ENCODE data around the gene ACACA.

The ACACA gene

DNA sequence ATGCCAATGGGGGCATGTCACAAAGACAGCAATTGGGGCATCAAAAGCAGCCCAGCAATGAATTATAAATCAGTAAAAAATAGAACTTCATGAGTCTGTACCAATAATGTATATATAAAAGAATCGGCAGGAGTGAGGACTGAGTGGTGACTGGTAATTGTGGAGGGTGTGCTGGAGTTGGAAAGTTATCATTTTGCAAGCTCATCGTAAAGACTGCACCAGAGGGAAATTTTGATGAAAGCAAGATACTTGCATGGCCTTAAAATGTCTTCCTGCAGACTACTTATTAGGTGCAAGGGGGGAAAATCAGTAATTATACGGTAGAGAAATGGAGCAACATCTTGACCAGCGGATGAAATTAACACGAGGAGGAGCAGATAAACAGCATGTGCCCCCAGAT is 319.0 kb downstream of the ACACA start:
- TF ChIP-seq, protein P1, sequence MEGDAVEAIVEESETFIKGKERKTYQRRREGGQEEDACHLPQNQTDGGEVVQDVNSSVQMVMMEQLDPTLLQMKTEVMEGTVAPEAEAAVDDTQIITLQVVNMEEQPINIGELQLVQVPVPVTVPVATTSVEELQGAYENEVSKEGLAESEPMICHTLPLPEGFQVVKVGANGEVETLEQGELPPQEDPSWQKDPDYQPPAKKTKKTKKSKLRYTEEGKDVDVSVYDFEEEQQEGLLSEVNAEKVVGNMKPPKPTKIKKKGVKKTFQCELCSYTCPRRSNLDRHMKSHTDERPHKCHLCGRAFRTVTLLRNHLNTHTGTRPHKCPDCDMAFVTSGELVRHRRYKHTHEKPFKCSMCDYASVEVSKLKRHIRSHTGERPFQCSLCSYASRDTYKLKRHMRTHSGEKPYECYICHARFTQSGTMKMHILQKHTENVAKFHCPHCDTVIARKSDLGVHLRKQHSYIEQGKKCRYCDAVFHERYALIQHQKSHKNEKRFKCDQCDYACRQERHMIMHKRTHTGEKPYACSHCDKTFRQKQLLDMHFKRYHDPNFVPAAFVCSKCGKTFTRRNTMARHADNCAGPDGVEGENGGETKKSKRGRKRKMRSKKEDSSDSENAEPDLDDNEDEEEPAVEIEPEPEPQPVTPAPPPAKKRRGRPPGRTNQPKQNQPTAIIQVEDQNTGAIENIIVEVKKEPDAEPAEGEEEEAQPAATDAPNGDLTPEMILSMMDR (IDR thresholded peaks at IDR 0.05; ENCODE audit: low read depth, low read length) = no peak
- in situ Hi-C loops (cut with HindIII; ENCODE audit: low sequenced_read_pairs) = no loop called here
- DNase-seq (ENCODE audit: low read depth, low spot score) = no peak
- H3K4me3 ChIP-seq (ENCODE audit: low read depth, low read length) = no peak overlapping the region

DNA sequence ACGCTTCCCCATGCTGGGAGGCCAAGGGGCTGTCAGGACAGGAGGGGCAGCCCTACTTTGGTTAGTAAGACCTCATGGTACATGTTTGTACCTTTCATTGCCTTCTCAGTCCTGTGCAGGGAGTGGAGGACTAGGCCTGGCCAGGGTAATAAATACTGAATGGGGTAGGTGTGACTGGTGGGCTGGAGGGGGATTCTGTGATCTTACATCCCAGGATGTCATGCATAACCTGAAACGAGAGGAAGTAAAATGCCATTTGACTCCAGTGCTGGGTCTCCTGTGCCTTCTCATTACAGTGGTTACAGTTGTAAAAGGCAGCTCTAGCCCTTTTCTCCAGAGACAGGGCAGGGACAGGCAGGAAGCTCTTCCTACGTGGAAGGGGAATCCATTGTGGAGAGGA is 319.7 kb downstream of the ACACA start:
- no peak for DNase-seq (ENCODE audit: low read depth, low spot score)
- in situ Hi-C loops (cut with HindIII; ENCODE audit: low sequenced_read_pairs) = no loop called here
- TF ChIP-seq, protein P1 (IDR thresholded peaks at IDR 0.05; ENCODE audit: low read depth, low read length) = no peak
- no peak overlapping the region for H3K4me3 ChIP-seq (ENCODE audit: low read depth, low read length)

DNA sequence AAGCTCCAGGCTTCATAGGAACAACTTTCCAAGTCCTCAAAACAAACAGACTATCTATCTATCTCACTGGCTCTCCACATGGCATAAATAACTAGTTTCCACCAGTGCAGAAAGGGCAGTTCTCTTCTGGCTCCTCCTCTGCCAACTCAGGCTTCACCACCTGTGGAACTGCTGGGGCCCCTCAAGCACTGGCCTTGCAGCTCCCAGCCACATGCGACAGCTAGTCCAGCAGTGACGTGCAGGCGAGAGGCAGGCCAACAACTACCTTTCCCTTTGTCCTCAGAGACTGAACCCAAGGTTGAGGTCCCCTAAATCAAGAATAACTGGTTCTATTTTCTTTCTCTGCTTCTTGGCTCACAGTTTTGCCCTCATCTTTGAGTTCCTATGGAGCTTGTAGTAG is 320.3 kb downstream of the ACACA start:
- DNase-seq (ENCODE audit: low read depth, low spot score) = no peak
- TF ChIP-seq, protein P1 (IDR thresholded peaks at IDR 0.05; ENCODE audit: low read depth, low read length) = no peak
- no peak overlapping the region for H3K4me3 ChIP-seq (ENCODE audit: low read depth, low read length)
- in situ Hi-C loops (cut with HindIII; ENCODE audit: low sequenced_read_pairs) = no loop called here

DNA sequence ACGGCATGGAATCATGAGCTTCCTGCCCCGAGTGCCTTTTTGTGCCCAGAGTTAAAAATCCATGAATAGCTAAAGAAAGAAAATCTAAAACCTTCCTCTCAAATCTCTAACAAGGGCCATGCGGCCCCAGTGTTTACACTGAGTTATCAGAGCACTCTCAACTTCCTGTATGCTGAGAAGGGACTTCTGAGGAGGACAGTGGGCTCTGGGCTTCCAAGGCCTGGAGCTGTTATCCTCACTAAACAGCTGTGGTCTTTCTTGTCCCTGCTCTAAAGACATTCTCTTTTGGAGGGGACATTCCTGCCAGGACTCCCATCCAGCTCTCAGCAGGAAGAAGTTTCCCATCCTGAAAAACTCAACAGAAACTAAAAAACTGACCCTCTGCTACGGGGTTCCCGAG is 322.3 kb downstream of the ACACA start:
- TF ChIP-seq, protein P1 (IDR thresholded peaks at IDR 0.05; ENCODE audit: low read depth, low read length) = no peak
- no peak for DNase-seq (ENCODE audit: low read depth, low spot score)
- in situ Hi-C loops (cut with HindIII; ENCODE audit: low sequenced_read_pairs) = no loop called here
- H3K4me3 ChIP-seq (ENCODE audit: low read depth, low read length) = no peak overlapping the region

DNA sequence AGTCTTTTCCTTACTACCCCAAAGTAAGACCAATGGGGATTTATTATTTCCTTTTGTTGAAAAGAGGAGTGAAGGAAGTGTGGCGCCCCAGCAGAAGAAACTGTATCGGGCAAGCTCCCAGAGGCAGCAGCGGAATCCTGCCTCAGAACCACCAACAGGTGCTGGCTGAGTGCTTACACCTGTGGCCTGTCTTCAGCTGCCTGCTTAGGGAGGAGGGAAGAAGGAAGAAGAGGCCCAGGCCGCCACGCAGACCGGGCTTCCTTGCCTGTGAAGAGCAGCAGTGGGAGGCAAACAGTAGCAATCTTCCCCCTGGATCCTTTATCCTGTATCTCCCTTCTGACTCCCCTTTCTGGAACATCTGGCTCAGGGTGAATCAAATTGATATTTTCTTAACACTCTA is 323.2 kb downstream of the ACACA start:
- in situ Hi-C loops (cut with HindIII; ENCODE audit: low sequenced_read_pairs) = no loop called here
- TF ChIP-seq, protein P1 (IDR thresholded peaks at IDR 0.05; ENCODE audit: low read depth, low read length) = no peak
- no peak for DNase-seq (ENCODE audit: low read depth, low spot score)

DNA sequence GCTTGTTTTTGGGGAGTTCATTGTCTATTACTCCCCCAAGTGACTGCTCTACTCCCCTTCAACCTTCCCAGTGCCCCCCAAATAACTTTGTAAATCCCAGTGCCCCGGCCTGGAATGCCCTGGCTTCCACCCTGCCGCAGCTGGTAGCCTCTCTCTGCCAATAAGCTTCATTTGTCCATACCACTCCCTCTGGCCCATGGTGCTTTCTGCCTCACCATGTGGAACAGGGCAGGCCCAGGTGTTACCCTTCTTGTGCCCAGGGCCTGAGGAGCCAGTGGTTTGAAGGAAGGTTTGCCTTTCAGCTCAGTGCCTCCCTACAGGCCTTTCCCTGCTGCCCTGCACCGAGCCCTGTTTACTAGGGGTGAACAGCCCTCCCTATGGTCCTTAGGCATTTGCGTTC is 323.7 kb downstream of the ACACA start:
- TF ChIP-seq, protein P1 (IDR thresholded peaks at IDR 0.05; ENCODE audit: low read depth, low read length) = no peak
- in situ Hi-C loops (cut with HindIII; ENCODE audit: low sequenced_read_pairs) = no loop called here
- no peak for DNase-seq (ENCODE audit: low read depth, low spot score)
- H3K4me3 ChIP-seq (ENCODE audit: low read depth, low read length) = no peak overlapping the region

More for the DNA sequence above, 323.2 kb downstream of the ACACA start:
- H3K4me3 ChIP-seq (ENCODE audit: low read depth, low read length) = no peak overlapping the region

DNA sequence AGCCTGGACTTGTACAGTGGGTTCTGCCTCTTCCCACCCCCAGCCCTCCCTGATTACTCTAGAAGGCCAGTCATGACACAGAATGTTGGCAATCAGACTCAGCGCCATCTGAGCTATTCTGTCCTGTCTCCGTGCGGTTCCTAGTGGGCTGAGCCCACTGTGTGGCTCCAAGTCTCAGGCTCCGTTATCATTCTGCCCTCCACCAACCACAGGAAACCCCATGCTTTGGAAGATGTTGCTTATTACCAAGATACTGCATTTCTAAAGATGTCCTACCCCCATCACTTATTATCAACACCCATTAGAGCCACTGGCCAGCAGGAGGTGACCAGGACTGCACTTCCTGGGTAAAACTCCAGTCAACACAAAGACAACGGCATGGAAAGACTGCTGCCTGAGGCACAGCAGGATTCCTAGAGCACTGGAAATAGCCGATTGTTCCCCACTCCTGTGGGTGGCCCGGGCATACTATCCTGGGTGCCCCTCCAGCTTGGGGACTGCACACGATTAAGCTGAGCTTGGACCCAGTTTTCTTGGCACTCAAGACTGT is 324.2 kb downstream of the ACACA start:
- H3K4me3 ChIP-seq (ENCODE audit: low read depth, low read length) = no peak overlapping the region
- no peak for DNase-seq (ENCODE audit: low read depth, low spot score)
- TF ChIP-seq, protein P1 (IDR thresholded peaks at IDR 0.05; ENCODE audit: low read depth, low read length) = no peak
- in situ Hi-C loops (cut with HindIII; ENCODE audit: low sequenced_read_pairs) = no loop called here

Measured in astrocyte of the spinal cord (primary cell).